Mucosa of stomach (tissue), 1 donor: Measurements from ENCODE around the gene SLCO1B1.
"Not testable (repeated sequence)": the region's sequence is repeated elsewhere in the genome, so short reads cannot be mapped to it uniquely, and the experiment has no call there.

ENCODE experiments used
- H3K27me3 ChIP-seq: one replicate; pipeline ENCODE4 v1.7.0; 2013; ENCODE audit warnings: mild to moderate bottlenecking, low read length; ENCODE audit not compliant: control insufficient read depth, insufficient read depth
- H3K36me3 ChIP-seq: one replicate; pipeline ENCODE4 v1.7.0; 2013; ENCODE audit warnings: low read length; ENCODE audit not compliant: control insufficient read depth, insufficient read depth
- H3K4me1 ChIP-seq: one replicate; pipeline ENCODE4 v1.7.0; 2013; ENCODE audit warnings: mild to moderate bottlenecking, low read length; ENCODE audit not compliant: control insufficient read depth, insufficient read depth
- H3K4me3 ChIP-seq: one replicate; pipeline ENCODE4 v1.7.0; 2013; ENCODE audit warnings: low read length
- H3K9ac ChIP-seq: one replicate; pipeline ENCODE4 v1.7.0; 2013; ENCODE audit warnings: mild to moderate bottlenecking, low read length, moderate library complexity
- H3K9me3 ChIP-seq: one replicate; pipeline ENCODE4 v1.7.0; 2013; ENCODE audit warnings: mild to moderate bottlenecking, low read length, moderate library complexity; ENCODE audit not compliant: control insufficient read depth
- donor health status: Pancreatic carcinoma.

SLCO1B1 gene

DNA sequence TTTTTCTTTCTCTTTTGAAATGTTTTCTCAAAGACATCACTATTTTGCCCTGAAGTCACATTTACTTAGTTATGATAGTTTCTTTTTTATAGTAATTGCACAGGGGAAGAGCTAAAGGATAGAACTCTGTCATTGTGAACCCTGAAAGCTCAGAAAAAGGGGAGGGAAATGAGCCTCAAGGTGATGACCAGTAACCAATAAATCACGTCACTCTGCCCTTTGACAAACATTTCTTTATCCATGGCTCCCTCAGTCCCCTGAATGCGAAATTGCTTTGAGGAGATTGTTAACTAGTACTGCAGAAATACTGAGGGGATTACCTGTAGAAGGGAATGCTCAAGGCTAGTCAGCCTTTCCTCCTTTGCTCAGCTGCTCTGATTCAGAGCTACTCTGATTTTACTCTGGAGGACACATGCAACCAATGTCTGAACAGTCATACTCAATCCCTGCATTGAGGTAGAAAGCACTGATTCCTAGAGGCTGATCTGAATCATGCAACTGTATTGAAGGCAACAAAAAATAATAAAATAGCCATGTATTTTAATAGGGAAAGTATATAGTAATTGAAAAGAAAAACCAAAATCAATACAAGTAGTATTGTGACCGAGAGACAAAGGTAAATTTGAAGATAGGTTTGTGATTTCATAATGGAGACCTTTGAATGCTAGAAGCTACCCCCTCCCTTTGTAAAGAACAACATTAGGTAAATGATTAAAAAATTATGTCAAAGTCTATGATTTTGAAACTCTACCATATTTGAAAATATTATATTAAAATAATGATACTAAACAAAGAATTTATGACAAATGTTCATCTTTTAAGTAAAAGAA, 24.7 kb downstream of the SLCO1B1 start:
- no peak overlapping the region for H3K9ac ChIP-seq
- H3K36me3 ChIP-seq, result no peaks in the 10 kb centered on the region
- no peaks in the 10 kb centered on the region for H3K4me1 ChIP-seq
- H3K9me3 ChIP-seq, result no peaks in the 10 kb centered on the region
- H3K27me3 ChIP-seq, result no peaks in the 10 kb centered on the region
- no peak overlapping the region for H3K4me3 ChIP-seq

DNA sequence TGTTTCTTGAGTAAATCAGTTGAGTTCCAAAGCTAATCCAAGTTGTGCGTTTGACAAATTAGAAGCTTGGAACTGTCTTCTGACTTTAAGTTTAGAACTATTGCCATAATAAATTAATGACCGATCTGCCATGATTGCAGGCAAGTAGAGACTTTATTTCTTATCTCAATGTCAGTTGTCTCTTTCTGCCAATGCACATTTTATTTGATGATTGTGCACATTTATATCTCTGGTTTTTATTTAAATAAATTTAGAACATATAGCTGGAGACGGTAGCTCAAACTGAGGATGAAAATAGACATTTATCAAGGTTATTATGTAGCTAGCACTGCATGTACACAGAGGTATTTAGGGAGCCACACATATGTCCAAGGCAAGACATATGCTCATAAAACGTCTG, 34.1 kb downstream of the SLCO1B1 start:
- no peak overlapping the region for H3K4me3 ChIP-seq

DNA sequence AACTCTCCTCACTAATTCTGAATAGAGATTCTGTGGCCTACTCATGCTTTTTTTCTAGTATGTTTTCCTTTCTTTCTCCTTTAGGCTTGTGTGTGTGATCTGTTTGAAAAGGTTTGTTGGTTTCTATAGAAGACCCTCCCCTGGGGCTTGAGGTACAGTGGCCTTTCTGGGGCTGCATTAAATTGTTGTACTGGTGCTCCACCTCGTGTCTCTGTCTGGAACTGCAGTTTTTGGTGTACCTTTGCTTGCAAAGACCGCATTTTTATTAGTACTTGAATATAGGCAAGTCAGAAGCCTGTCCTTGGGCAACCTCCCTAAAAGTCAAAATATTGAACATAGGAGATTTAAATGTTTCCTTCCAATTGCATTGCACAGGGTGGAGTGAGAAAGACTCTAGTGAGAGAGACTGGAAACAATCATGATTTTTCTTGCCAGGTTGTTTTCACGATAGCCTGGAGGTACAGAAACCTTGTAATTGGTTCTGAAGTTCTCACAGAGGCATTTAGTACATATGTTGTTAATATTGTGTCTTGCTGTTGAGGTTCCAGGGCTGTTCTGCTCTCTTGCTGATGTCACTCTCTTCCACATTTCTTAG, 39.0 kb downstream of the SLCO1B1 start:
- Histone ChIP-seq H3K9ac (no peak overlapping the region), H3K9me3 (no peaks in the 10 kb centered on the region), H3K27me3 (no peaks in the 10 kb centered on the region), H3K4me1 (no peaks in the 10 kb centered on the region), H3K4me3 (no peak overlapping the region), H3K36me3 (no peaks in the 10 kb centered on the region)

More for the DNA sequence above, 34.1 kb downstream of the SLCO1B1 start:
- H3K9ac ChIP-seq, result no peak overlapping the region
- peaks cover 5% of the 10 kb centered on the region for H3K9me3 ChIP-seq
- H3K27me3 ChIP-seq, result no peaks in the 10 kb centered on the region
- H3K36me3 ChIP-seq, result no peaks in the 10 kb centered on the region
- no peaks in the 10 kb centered on the region for H3K4me1 ChIP-seq

DNA sequence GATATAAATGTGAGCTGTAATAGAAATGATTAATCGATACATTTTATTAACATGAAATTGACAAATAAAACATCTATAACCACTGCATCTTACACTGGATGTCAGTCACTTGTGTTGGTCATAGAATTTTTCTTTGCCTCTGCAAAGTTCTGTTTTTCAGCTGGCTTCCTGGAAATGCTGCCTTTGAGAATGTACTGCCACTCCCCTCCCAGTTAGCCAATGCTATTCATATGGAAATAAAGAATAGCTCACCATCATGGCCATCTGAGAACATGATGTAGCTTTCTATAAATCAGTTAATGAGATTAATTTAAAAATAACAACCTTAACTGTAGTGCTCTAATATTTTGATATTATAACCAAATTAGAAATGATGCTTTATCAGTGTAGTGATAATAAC, 41.1 kb downstream of the SLCO1B1 start:
- Histone ChIP-seq H3K9me3 (no peaks in the 10 kb centered on the region), H3K4me3 (no peak overlapping the region), H3K9ac (no peak overlapping the region), H3K36me3 (no peaks in the 10 kb centered on the region), H3K4me1 (no peaks in the 10 kb centered on the region), H3K27me3 (no peaks in the 10 kb centered on the region)

DNA sequence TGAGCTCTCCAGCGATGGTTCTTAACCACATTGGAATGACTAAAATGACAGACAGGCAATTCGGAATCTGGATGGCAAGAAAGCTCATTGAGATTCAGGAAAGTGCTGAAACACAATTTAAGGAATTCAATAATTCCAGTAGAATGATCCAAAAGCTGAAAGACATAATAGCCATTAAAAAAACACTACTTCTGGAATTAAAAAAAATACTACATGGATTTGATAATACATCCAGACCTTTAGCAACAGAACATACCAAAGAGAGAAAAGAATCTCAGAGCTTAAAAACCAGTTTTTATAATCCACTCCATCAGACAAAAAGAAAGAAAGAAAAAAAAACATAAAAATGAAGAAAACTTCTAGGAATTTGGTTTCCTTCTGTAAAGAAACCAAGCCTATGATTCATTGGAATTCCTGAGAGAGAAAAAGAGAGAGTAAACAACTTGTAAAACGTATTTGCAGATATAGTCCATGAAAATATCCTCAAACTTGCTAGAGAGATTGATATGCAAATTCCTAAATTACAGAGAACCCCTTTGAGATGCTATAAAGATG, 52.8 kb downstream of the SLCO1B1 start:
- no peak overlapping the region for H3K9ac ChIP-seq
- H3K27me3 ChIP-seq, result no peaks in the 10 kb centered on the region
- no peak overlapping the region for H3K4me3 ChIP-seq
- no peaks in the 10 kb centered on the region for H3K9me3 ChIP-seq
- H3K4me1 ChIP-seq, result no peaks in the 10 kb centered on the region
- no peaks in the 10 kb centered on the region for H3K36me3 ChIP-seq

DNA sequence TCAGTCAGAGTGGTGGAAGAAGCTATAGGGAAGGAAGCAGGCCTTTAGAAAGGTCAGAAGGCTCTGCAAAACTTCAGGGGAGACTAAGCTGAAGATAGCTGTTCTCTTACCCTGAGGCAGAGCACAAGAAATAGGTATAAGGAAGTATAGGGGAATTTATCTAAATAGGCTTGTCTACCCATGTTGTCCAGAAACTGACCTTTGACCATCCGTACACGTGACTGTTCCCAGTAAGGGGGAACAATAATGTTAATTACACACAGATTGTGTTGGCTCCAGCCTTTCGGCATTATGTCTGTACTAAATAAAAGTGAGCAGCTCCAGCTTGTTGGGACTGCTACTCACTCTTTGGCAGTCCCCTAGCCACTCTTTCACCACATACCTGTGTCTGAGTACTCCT, 59.0 kb downstream of the SLCO1B1 start:
- no peaks in the 10 kb centered on the region for H3K27me3 ChIP-seq
- H3K9ac ChIP-seq, result no peak overlapping the region
- H3K4me3 ChIP-seq, result no peak overlapping the region
- no peaks in the 10 kb centered on the region for H3K9me3 ChIP-seq
- H3K4me1 ChIP-seq, result no peaks in the 10 kb centered on the region
- no peaks in the 10 kb centered on the region for H3K36me3 ChIP-seq

DNA sequence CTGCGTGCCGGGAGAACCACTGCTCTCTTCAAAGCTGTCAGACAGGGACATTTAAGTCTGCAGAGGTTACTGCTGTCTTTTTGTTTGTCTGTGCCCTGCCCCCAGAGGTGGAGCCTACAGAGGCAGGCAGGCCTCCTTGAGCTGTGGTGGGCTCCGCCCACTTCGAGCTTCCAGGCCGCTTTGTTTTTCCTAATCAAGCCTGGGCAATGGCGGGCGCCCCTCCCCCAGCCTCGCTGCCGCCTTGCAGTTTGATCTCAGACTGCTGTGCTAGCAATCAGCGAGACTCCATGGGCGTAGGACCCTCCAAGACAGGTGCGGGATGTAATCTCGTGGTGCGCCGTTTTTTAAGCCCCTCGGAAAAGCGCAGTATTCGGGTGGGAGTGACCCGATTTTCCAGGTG, 83.4 kb downstream of the SLCO1B1 start:
- H3K4me3 ChIP-seq, H3K27me3 ChIP-seq, H3K4me1 ChIP-seq, H3K9ac ChIP-seq, H3K36me3 ChIP-seq, H3K9me3 ChIP-seq: not testable (repeated sequence)

DNA sequence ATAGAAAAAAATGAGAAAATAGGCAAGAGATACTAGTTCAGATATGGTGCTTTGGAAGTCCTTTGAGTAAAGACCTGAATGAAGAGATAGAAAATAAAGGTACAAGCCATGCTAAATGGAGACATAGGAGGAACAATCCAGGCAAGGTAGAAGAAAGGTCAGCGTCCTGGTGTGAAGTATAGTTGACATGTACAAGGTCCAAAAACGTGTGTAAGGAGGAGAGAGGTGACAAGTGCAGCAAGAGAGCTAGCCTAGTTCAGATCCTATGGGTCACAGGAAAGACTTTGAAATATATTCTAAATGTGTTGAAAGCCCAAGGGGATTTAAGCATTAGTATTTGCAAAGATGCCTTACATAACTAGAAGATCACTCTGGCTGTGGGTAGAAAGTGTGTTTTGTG, 88.2 kb downstream of the SLCO1B1 start:
- Histone ChIP-seq H3K9ac (no peak overlapping the region), H3K27me3 (no peaks in the 10 kb centered on the region), H3K4me1 (no peaks in the 10 kb centered on the region), H3K9me3 (no peaks in the 10 kb centered on the region), H3K36me3 (no peaks in the 10 kb centered on the region), H3K4me3 (no peak overlapping the region)

DNA sequence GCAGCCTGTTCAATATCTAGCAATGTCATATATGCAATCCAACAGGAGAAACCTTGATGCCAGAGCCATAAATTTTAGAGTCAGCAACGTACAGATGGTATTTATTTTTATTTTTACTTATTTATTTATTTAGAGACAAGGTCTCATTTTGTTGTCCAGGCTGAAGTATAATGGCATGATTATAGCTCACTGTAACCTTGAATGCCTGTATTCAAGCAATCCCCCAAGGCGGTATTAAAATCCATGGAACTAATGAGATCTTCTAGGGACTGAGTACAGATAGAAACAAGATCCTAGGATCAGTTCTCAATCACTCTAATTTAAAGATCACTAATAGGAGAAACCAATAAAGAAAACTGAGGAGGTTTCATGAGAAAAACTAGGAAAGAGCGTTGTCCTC, 89.3 kb downstream of the SLCO1B1 start:
- H3K9ac ChIP-seq, result no peak overlapping the region
- H3K9me3 ChIP-seq, result no peaks in the 10 kb centered on the region
- no peaks in the 10 kb centered on the region for H3K4me1 ChIP-seq
- no peak overlapping the region for H3K4me3 ChIP-seq
- no peaks in the 10 kb centered on the region for H3K36me3 ChIP-seq
- H3K27me3 ChIP-seq, result no peaks in the 10 kb centered on the region

DNA sequence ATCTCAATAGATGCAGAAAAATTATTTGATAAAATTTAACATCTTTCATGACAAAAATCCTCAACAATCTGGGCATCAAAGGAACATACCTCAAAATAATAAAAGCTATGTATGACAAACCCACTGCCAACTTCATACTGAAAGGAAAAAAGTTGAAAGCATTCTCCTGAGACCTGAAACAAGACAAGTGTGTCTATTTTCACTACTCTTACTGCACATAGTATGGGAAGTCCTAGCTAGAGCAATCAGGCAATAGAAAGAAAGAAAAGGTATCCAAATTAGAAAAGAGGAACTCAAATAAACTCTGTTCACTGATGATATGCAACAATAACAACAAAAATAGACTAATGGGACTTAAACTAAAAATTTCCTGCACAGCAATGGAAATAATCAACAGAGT, 90.1 kb downstream of the SLCO1B1 start:
- H3K4me3 ChIP-seq, result no peak overlapping the region
- no peaks in the 10 kb centered on the region for H3K36me3 ChIP-seq
- H3K9me3 ChIP-seq, result no peaks in the 10 kb centered on the region
- no peak overlapping the region for H3K9ac ChIP-seq
- H3K4me1 ChIP-seq, result no peaks in the 10 kb centered on the region
- no peaks in the 10 kb centered on the region for H3K27me3 ChIP-seq

DNA sequence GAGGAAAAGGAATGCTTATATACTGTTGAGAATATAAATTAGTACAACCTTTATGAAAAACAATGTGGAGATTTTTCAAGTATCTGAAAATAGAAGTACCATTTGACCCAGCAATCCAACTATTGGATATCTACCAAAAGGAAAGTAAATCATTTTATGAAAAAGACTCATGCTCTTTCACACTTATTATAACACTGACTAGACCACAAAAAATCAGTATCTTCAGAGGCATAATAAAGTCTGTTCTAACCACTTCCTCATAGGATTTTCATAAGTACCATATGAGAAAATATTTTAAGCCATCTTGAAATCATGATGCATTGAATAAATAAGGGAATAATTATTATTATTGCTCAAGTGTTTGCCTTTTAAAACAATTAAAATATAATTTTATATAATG, 90.8 kb downstream of the SLCO1B1 start:
- no peak overlapping the region for H3K4me3 ChIP-seq
- H3K4me1 ChIP-seq, result no peaks in the 10 kb centered on the region
- no peaks in the 10 kb centered on the region for H3K36me3 ChIP-seq
- no peaks in the 10 kb centered on the region for H3K9me3 ChIP-seq
- H3K9ac ChIP-seq, result no peak overlapping the region
- no peaks in the 10 kb centered on the region for H3K27me3 ChIP-seq

DNA sequence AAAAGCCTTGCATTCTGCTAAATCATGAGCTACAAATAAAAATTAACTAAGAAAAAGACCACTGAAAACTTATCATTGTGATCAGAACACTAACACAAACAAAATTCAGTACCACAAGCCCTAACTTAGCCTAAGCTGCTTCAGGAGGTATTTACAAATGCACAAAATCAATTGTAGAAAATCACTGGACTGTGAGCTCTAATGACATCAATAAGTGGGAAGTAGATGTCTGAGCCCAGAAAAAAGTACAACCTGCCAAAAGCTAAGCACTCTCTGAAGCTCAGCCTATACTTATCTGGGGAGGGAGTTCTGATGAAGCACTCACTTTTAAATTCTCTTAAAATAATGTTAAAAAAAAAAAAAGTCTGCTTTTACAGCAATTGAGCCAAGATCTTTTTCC, 92.9 kb downstream of the SLCO1B1 start:
- no peak overlapping the region for H3K4me3 ChIP-seq
- no peaks in the 10 kb centered on the region for H3K27me3 ChIP-seq
- H3K9me3 ChIP-seq, result no peaks in the 10 kb centered on the region
- no peak overlapping the region for H3K9ac ChIP-seq
- no peaks in the 10 kb centered on the region for H3K36me3 ChIP-seq
- H3K4me1 ChIP-seq, result no peaks in the 10 kb centered on the region
